SK-N-MC (cell line): ENCODE results near the gene ZIM2.

Source experiments
- EZH2 ChIP-seq: fragments of 200-600 bp; sonication (generic); IDR thresholded peaks from one replicate; pipeline ENCODE4 v1.6.1; 2017; ENCODE audit warnings: antibody characterized with exemption
- POLR2AphosphoS5 ChIP-seq: IDR thresholded peaks from 2 replicates; pipeline ENCODE4 v1.6.1; 2012; ENCODE audit warnings: mild to moderate bottlenecking, low read depth, low read length, borderline replicate concordance

DNA sequence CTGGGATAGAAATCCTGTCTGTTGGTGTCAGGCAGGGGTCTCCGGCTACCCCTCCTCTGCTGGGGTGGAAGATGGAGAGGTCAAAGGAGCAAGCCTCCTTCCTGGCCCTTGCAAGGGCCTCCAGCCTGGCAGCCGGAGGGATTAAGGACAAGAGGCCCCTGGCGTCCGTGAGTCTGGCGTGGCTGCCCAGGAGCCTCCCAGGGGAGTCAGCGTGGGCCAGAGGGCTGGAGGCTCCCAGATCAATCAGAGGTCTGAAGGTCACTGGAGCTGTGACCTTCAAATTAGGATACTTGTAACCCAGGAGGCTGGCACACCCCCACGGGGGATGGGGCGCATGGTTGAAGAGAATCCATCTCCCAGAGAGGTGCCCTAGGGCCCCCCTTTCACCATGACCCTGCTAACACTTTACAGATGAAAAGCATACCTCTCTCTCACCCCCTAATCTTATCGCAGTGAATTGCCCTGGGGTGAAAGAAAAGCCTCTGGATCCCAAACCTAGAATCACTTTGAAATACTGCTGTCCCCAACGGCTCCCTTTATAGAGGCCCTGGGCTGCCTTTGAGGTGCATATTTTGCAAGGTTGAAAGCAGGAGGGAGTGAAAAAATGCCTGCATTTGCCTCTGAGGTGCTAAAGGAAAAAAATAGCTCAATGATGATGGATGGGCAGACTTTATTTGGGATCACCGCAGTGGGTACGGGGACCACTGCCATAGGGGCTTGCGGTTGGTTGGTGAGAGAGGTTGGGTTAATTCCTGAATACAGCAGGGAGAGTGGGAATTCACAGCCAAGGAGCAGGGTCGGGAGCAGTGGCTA is 44.9 kb upstream of the ZIM2 start:
- no peak for TF ChIP-seq EZH2
- TF ChIP-seq POLR2AphosphoS5: no peak
